ENCODE data around the gene DMRT1. TPM values are rescaled to one million over a fixed set of nuclear protein-coding genes. Genes with fewer than 3 reads are reported as not detected.

DMRT1 gene
- total and polyA plus RNA-seq, 9 donors, result not detected

- WGBS, 3 donors, result 9 to 10% (median 10%) methylated on average over 23 of the region's 23 CpGs
- TF ChIP-seq, protein P1, sequence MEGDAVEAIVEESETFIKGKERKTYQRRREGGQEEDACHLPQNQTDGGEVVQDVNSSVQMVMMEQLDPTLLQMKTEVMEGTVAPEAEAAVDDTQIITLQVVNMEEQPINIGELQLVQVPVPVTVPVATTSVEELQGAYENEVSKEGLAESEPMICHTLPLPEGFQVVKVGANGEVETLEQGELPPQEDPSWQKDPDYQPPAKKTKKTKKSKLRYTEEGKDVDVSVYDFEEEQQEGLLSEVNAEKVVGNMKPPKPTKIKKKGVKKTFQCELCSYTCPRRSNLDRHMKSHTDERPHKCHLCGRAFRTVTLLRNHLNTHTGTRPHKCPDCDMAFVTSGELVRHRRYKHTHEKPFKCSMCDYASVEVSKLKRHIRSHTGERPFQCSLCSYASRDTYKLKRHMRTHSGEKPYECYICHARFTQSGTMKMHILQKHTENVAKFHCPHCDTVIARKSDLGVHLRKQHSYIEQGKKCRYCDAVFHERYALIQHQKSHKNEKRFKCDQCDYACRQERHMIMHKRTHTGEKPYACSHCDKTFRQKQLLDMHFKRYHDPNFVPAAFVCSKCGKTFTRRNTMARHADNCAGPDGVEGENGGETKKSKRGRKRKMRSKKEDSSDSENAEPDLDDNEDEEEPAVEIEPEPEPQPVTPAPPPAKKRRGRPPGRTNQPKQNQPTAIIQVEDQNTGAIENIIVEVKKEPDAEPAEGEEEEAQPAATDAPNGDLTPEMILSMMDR (IDR thresholded peaks at IDR 0.05), result no peak
- TF ChIP-seq EP300 (IDR thresholded peaks at IDR 0.05) (no peak), POLR2A (IDR thresholded peaks at IDR 0.05) (no peak)
- no peak overlapping the region for H3K27ac ChIP-seq
- no peak overlapping the region for H3K4me3 ChIP-seq
- H3K27me3 ChIP-seq, result peaks cover 3% of the 10 kb centered on the region
- H3K4me1 ChIP-seq (ENCODE audit: insufficient read depth), result peaks cover 9% of the 10 kb centered on the region
- H3K9me3 ChIP-seq, result peaks cover 0 to 5% of the 10 kb centered on the region in 2 donors
- H3K36me3 ChIP-seq, result no peaks in the 10 kb centered on the region
- intact Hi-C loops (cut with DNase I), result no loop called here
- no peak for DNase-seq
Measured at GRCh38 chr9:975740-976257, 134.3 kb downstream of the DMRT1 start.

DNA sequence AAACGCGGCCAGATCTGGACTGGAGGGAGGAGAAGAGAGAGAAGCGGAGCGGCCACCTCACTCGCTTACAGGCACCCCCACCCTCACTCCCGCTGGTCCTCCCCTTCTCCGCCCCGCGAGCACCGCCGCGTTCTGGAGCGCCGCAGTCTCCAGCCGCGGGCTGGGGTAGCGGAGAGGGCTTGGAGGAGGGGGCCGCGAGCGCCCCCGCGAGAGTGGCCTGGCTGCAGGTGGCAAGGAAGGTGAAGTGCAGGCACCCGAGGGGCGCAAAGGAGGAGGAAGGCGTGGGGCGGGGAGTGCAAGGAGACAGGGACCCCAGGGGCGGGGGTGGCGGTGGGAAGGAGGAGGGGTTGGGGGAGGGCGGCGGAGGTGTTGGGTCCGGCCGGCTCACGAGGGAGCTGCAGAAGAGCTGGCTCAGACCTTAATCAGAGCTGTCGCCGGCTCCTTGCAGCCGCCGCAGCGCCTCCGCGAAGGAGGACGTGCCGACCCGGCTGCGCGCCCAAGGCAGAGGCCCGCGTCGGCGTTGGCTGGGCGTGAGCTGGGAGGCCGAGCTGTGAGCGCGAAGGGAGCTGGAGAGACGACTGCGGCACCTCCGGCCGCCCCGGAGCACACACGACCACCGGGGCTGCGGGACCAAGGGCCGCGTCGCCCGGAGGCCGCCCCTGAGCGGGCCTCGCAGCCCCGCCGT, 134.9 kb downstream of the DMRT1 start, which contains the start of gene DMRT3:
TSS of gene DMRT3 (plus strand) at position 398 of the 685 bp plus-strand sequence. CDS start 347 bp downstream, outside the sequence.
- H3K36me3 ChIP-seq, result no peaks in the 10 kb centered on the region
- no peak within 1 kb of the TSS for H3K4me3 ChIP-seq
- 1% methylated on average over 51 to 70 of the region's 70 CpGs for WGBS, 3 donors
- DNase-seq, result no peak
- peaks cover 0 to 5% of the 10 kb centered on the region in 2 donors for H3K9me3 ChIP-seq
- peaks cover 8% of the 10 kb centered on the region for H3K4me1 ChIP-seq (ENCODE audit: insufficient read depth)
- H3K27me3 ChIP-seq, result peaks cover 3% of the 10 kb centered on the region
- no peak within 1 kb of the TSS for H3K27ac ChIP-seq
- TF ChIP-seq, protein P1 (IDR thresholded peaks at IDR 0.05), result no peak
- TF ChIP-seq POLR2A (IDR thresholded peaks at IDR 0.05), result no peak
- TF ChIP-seq EP300 (IDR thresholded peaks at IDR 0.05), result no peak
- intact Hi-C loops (cut with DNase I), result no loop called here

GRCh38 chr9:976943-977837, 135.7 kb downstream of the DMRT1 start:
- Histone ChIP-seq H3K27me3 (no peaks in the 10 kb centered on the region), H3K4me3 (no peak overlapping the region), H3K27ac (no peak overlapping the region), H3K9me3 (peaks cover 0 to 5% of the 10 kb centered on the region in 2 donors), H3K4me1 (ENCODE audit: insufficient read depth) (peaks cover 5% of the 10 kb centered on the region), H3K36me3 (no peaks in the 10 kb centered on the region)
- WGBS, 3 donors, result 2 to 5% (median 4%) methylated on average over 42 to 92 of the region's 92 CpGs
- intact Hi-C loops (cut with DNase I), result no loop called here
- no peak for DNase-seq
- TF ChIP-seq, protein P1 (IDR thresholded peaks at IDR 0.05), result no peak
- no peak for TF ChIP-seq EP300 (IDR thresholded peaks at IDR 0.05)
- no peak for TF ChIP-seq POLR2A (IDR thresholded peaks at IDR 0.05)
